HCT116 (cell line): ENCODE results near the gene KLK1. TPM values are rescaled to one million over a fixed set of nuclear protein-coding genes. Genes with fewer than 3 reads are reported as not detected.

ENCODE experiments used
- ATAC-seq: fragments of 200-7000 bp; cut with Tn5 transposase; 2 replicates; pipeline ENCODE4 v1.9.1; 2020; ENCODE audit warnings: mild to moderate bottlenecking, moderate library complexity
- BruUV-seq: library from RNA; stranded (reverse); fragments of 400-500 nt; replicated peaks from 2 replicates; lab custom pipeline; 2021; lab: Mats Ljungman, UMichigan
- CTCF ChIA-PET: fragments of 300-600 bp; sonication (Branson Sonifier 250); formaldehyde crosslinking; loops from one replicate; lab custom pipeline; 2021; ENCODE audit warnings: antibody characterized with exemption; lab: Charles Lee
- POLR2A ChIA-PET: fragments of 300-600, 350-600 bp; sonication (Branson Sonifier 250); formaldehyde crosslinking; loops from one replicate; lab custom pipeline; 2021; ENCODE audit warnings: antibody characterized with exemption; lab: Charles Lee
- RAD21 ChIA-PET, 2 experiments: fragments of 300-600 bp; sonication (Branson Sonifier 250); formaldehyde crosslinking; loops; one replicate each; lab custom pipeline; 2023; ENCODE audit warnings: low total read pairs in 2 of 2; ENCODE audit not compliant: uncharacterized antibody in 2 of 2, unreplicated experiment in 2 of 2, low non-redundant PET in 1 of 2; lab: Charles Lee
- DNase-seq: peaks from one replicate; pipeline ENCODE4 v3.0.0-alpha.2; 2010; ENCODE audit warnings: low read depth, low spot score
- H2AFZ ChIP-seq: fragments of 200-600 bp; shearing (Covaris generic), sonication (generic); 2 replicates; pipeline ENCODE4 v1.6.1; 2017; ENCODE audit warnings: low read depth, mixed run types, mixed read lengths, antibody characterized with exemption, low read length; ENCODE audit not compliant: poor library complexity, severe bottlenecking
- H3K27ac ChIP-seq: 2 replicates; pipeline ENCODE4 v1.5.1; 2012; ENCODE audit warnings: low read depth, low read length
- H3K27me3 ChIP-seq: fragments of 200-600 bp; sonication (generic); 2 replicates; pipeline ENCODE4 v1.6.1; 2016; ENCODE audit warnings: mixed run types, low read length, mixed read lengths; ENCODE audit not compliant: insufficient read depth
- H3K36me3 ChIP-seq, 2 experiments: fragments of 200-500 bp in 1 of 2; fragments of 200-600 bp in 1 of 2; sonication (Bioruptor generic) in 1 of 2; sonication (generic) in 1 of 2; 2 replicates each; pipeline versions ENCODE4 v1.5.1 to v1.6.1; 2014 to 2016; ENCODE audit warnings: low read length in 2 of 2, inconsistent platforms in 1 of 2, mixed read lengths in 1 of 2, mixed run types in 1 of 2; ENCODE audit not compliant: insufficient read depth in 2 of 2, control insufficient read depth in 1 of 2
- H3K4me1 ChIP-seq, 2 experiments: fragments of 200-600 bp in 1 of 2; sonication (generic) in 1 of 2; 2 replicates each; pipeline versions ENCODE4 v1.5.1 to v1.6.1; 2012 to 2017; ENCODE audit warnings: low read length in 2 of 2, inconsistent platforms in 1 of 2, mild to moderate bottlenecking in 1 of 2, mixed read lengths in 1 of 2, mixed run types in 1 of 2, moderate library complexity in 1 of 2; ENCODE audit not compliant: insufficient read depth in 2 of 2, control insufficient read depth in 1 of 2
- H3K4me2 ChIP-seq: fragments of 200-600 bp; sonication (generic); 2 replicates; pipeline ENCODE4 v1.6.1; 2017; ENCODE audit warnings: mixed run types, low read length, mixed read lengths
- H3K4me3 ChIP-seq, 2 experiments: fragments of 200-600 bp in 1 of 2; sonication (generic) in 1 of 2; replicated peaks in 1 of 2; 2 replicates each; pipeline ENCODE4 v1.5.1; 2011 to 2016; ENCODE audit warnings: low read length in 2 of 2, control low read depth in 1 of 2, low read depth in 1 of 2, mild to moderate bottlenecking in 1 of 2, mixed read lengths in 1 of 2, mixed run types in 1 of 2
- H3K79me2 ChIP-seq: fragments of 200-600 bp; sonication (generic); 2 replicates; pipeline ENCODE4 v1.6.1; 2017; ENCODE audit warnings: mild to moderate bottlenecking, mixed run types, low read length, moderate library complexity, mixed read lengths; ENCODE audit not compliant: insufficient read depth
- H3K9ac ChIP-seq: fragments of 200-600 bp; sonication (generic); 2 replicates; pipeline ENCODE4 v1.6.1; 2016; ENCODE audit warnings: low read length, mixed read lengths
- H3K9me2 ChIP-seq: fragments of 200-600 bp; sonication (generic), shearing (Covaris generic); 2 replicates; pipeline ENCODE4 v1.6.1; 2017; ENCODE audit warnings: mixed run types, mild to moderate bottlenecking, moderate library complexity; ENCODE audit not compliant: insufficient read depth
- H3K9me3 ChIP-seq, 2 experiments: fragments of 200-500 bp in 1 of 2; fragments of 200-600 bp in 1 of 2; sonication (Bioruptor generic) in 1 of 2; sonication (generic) in 1 of 2; 2 replicates each; pipeline ENCODE4 v1.6.1; 2014 to 2017; ENCODE audit warnings: low read length in 2 of 2, mixed read lengths in 2 of 2, inconsistent platforms in 1 of 2, low read depth in 1 of 2, mild to moderate bottlenecking in 1 of 2, mixed run types in 1 of 2, moderate library complexity in 1 of 2; ENCODE audit not compliant: control insufficient read depth in 1 of 2, insufficient read depth in 1 of 2
- H4K20me1 ChIP-seq: fragments of 200-600 bp; sonication (generic), shearing (Covaris generic); 2 replicates; pipeline ENCODE4 v1.6.1; 2017; ENCODE audit warnings: mixed run types, mild to moderate bottlenecking, moderate library complexity; ENCODE audit not compliant: insufficient read depth
- CEBPB ChIP-seq: IDR thresholded peaks from 2 replicates; pipeline ENCODE4 v1.6.1; 2012; ENCODE audit warnings: low read depth
- EGR1 ChIP-seq: IDR thresholded peaks from 2 replicates; pipeline ENCODE4 v1.6.1; 2012; ENCODE audit warnings: low read depth
- JUND ChIP-seq: IDR thresholded peaks from 2 replicates; pipeline ENCODE4 v1.6.1; 2012
- POLR2AphosphoS5 ChIP-seq: IDR thresholded peaks from 2 replicates; pipeline ENCODE4 v1.6.1; 2011; ENCODE audit warnings: mild to moderate bottlenecking, low read depth, low read length, moderate library complexity
- RAD21 ChIP-seq: IDR thresholded peaks from 2 replicates; pipeline ENCODE4 v1.6.1; 2012; ENCODE audit warnings: low read depth, mild to moderate bottlenecking
- SIN3A ChIP-seq: IDR thresholded peaks from 2 replicates; pipeline ENCODE4 v1.6.1; 2012; ENCODE audit warnings: low read depth
- TCF7L2 ChIP-seq: IDR thresholded peaks from 2 replicates; pipeline ENCODE4 v1.7.0; 2011; ENCODE audit warnings: borderline replicate concordance, inconsistent platforms; ENCODE audit not compliant: insufficient read depth, insufficient read length; ENCODE audit errors: extremely low read depth
- ZFX ChIP-seq: fragments of 450-650 bp; IDR thresholded peaks from 2 replicates; pipeline ENCODE4 v1.6.1; 2017
- intact Hi-C: fragments of 100-400 bp; cut with micrococcal nuclease; formaldehyde crosslinking; loops from 2 replicates; pipeline ENCODE4 v1.10.0; 2022
- total RNA-seq: library from RNA; stranded (reverse); gene quantifications from one replicate; pipeline ENCODE4 v1.2.1, GENCODE V29; 2021; ENCODE audit not compliant: unreplicated experiment
- TF ChIP-seq, protein P1 (sequence below): IDR thresholded peaks from 2 replicates; pipeline ENCODE4 v1.6.1; 2011; ENCODE audit warnings: mild to moderate bottlenecking, low read length, moderate library complexity; ENCODE audit not compliant: insufficient replicate concordance; ENCODE audit errors: extremely low read depth
- TF ChIP-seq, protein P2 (sequence below): IDR thresholded peaks from 2 replicates; pipeline ENCODE4 v1.6.1; 2012
- TF ChIP-seq, protein P3 (sequence below): IDR thresholded peaks from 2 replicates; pipeline ENCODE4 v1.6.1; 2012; ENCODE audit warnings: low read depth
- TF ChIP-seq, protein P4 (sequence below): IDR thresholded peaks from 2 replicates; pipeline ENCODE4 v1.6.1; 2012
- TF ChIP-seq, protein P5 (sequence below), 3 experiments: fragments of 200-600 bp in 1 of 3; sonication (generic) in 1 of 3; IDR thresholded peaks in 2 of 3; conservative IDR thresholded peaks in 1 of 3; 2 replicates each; pipeline ENCODE4 v1.5.1; 2012 to 2017; ENCODE audit warnings: low read depth in 2 of 3, low read length in 2 of 3, antibody characterized with exemption in 1 of 3, borderline replicate concordance in 1 of 3, control low read depth in 1 of 3, mild to moderate bottlenecking in 1 of 3, mixed read lengths in 1 of 3, mixed run types in 1 of 3, moderate library complexity in 1 of 3; ENCODE audit not compliant: insufficient read depth in 1 of 3

KLK1 gene
- total RNA-seq, 1 experiment from 2014 or later: 3.3 TPM

DNA sequence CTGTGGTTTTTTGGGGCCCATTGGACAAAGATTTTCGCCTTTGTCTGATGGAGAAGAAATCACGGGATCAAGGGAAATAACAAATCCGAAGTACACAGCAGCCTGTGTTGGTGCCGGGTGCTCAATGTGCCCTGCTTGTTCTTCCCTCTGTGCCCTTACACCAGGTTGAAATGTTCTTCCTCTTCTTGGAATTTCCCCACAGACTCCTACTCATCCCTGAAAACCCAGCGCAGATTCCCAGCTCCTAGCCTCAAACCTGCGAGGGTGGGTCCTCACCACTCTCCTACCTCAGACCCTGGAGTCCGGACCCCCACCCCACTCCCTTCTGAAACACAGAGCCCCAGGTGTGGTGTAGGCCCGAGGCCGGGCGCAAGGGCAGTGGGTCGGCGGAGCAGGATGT lies 38.3 kb downstream of the KLK1 start:
- no peak overlapping the region for H3K4me2 ChIP-seq
- RAD21 ChIA-PET: no interaction called here
- intact Hi-C loops: no loop called here
- H3K79me2 ChIP-seq: no peaks in the 10 kb centered on the region
- ATAC-seq (no peak), DNase-seq (no peak)
- no peak overlapping the region for H3K4me3 ChIP-seq
- peaks cover 0 to 3% of the 10 kb centered on the region in 2 experiments; a peak in 1 of 4 replicates for H3K4me1 ChIP-seq
- no peaks in the 10 kb centered on the region for H3K36me3 ChIP-seq
- H2AFZ ChIP-seq: no peak overlapping the region
- no peak overlapping the region for H3K9ac ChIP-seq
- BruUV-seq: no TSS peak
- TF ChIP-seq JUND (no peak), POLR2AphosphoS5 (no peak), EGR1 (no peak), SIN3A (no peak), RAD21 (no peak), ZFX (no peak), TCF7L2 (no peak), CEBPB (no peak)
- TF ChIP-seq, protein P1, sequence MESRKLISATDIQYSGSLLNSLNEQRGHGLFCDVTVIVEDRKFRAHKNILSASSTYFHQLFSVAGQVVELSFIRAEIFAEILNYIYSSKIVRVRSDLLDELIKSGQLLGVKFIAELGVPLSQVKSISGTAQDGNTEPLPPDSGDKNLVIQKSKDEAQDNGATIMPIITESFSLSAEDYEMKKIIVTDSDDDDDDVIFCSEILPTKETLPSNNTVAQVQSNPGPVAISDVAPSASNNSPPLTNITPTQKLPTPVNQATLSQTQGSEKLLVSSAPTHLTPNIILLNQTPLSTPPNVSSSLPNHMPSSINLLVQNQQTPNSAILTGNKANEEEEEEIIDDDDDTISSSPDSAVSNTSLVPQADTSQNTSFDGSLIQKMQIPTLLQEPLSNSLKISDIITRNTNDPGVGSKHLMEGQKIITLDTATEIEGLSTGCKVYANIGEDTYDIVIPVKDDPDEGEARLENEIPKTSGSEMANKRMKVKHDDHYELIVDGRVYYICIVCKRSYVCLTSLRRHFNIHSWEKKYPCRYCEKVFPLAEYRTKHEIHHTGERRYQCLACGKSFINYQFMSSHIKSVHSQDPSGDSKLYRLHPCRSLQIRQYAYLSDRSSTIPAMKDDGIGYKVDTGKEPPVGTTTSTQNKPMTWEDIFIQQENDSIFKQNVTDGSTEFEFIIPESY: no peak
- TF ChIP-seq, protein P2, sequence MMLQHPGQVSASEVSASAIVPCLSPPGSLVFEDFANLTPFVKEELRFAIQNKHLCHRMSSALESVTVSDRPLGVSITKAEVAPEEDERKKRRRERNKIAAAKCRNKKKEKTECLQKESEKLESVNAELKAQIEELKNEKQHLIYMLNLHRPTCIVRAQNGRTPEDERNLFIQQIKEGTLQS: no peak
- TF ChIP-seq, protein P3, sequence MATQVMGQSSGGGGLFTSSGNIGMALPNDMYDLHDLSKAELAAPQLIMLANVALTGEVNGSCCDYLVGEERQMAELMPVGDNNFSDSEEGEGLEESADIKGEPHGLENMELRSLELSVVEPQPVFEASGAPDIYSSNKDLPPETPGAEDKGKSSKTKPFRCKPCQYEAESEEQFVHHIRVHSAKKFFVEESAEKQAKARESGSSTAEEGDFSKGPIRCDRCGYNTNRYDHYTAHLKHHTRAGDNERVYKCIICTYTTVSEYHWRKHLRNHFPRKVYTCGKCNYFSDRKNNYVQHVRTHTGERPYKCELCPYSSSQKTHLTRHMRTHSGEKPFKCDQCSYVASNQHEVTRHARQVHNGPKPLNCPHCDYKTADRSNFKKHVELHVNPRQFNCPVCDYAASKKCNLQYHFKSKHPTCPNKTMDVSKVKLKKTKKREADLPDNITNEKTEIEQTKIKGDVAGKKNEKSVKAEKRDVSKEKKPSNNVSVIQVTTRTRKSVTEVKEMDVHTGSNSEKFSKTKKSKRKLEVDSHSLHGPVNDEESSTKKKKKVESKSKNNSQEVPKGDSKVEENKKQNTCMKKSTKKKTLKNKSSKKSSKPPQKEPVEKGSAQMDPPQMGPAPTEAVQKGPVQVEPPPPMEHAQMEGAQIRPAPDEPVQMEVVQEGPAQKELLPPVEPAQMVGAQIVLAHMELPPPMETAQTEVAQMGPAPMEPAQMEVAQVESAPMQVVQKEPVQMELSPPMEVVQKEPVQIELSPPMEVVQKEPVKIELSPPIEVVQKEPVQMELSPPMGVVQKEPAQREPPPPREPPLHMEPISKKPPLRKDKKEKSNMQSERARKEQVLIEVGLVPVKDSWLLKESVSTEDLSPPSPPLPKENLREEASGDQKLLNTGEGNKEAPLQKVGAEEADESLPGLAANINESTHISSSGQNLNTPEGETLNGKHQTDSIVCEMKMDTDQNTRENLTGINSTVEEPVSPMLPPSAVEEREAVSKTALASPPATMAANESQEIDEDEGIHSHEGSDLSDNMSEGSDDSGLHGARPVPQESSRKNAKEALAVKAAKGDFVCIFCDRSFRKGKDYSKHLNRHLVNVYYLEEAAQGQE: no peak
- TF ChIP-seq, protein P4, sequence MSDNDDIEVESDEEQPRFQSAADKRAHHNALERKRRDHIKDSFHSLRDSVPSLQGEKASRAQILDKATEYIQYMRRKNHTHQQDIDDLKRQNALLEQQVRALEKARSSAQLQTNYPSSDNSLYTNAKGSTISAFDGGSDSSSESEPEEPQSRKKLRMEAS: no peak
- TF ChIP-seq, protein P5, sequence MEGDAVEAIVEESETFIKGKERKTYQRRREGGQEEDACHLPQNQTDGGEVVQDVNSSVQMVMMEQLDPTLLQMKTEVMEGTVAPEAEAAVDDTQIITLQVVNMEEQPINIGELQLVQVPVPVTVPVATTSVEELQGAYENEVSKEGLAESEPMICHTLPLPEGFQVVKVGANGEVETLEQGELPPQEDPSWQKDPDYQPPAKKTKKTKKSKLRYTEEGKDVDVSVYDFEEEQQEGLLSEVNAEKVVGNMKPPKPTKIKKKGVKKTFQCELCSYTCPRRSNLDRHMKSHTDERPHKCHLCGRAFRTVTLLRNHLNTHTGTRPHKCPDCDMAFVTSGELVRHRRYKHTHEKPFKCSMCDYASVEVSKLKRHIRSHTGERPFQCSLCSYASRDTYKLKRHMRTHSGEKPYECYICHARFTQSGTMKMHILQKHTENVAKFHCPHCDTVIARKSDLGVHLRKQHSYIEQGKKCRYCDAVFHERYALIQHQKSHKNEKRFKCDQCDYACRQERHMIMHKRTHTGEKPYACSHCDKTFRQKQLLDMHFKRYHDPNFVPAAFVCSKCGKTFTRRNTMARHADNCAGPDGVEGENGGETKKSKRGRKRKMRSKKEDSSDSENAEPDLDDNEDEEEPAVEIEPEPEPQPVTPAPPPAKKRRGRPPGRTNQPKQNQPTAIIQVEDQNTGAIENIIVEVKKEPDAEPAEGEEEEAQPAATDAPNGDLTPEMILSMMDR (IDR thresholded peaks at IDR 0.05 in 2 of 3, conservative IDR thresholded peaks at IDR 0.05 in 1 of 3; ENCODE audit: borderline replicate concordance in 1 of 3, insufficient read depth in 1 of 3, low read depth in 2 of 3, low read length in 2 of 3): no peak
- no peaks in the 10 kb centered on the region for H3K9me3 ChIP-seq
- H4K20me1 ChIP-seq: no peaks in the 10 kb centered on the region
- H3K27ac ChIP-seq: no peak overlapping the region
- POLR2A ChIA-PET: interaction anchor here (0.6 kb wide), 1 partner anchor 60 kb away, joined by 3 read pairs; no protein-coding TSS in a partner anchor
- H3K9me2 ChIP-seq: no peaks in the 10 kb centered on the region
- H3K27me3 ChIP-seq: no peaks in the 10 kb centered on the region
- CTCF ChIA-PET: interaction anchor here (0.7 to 3.6 kb wide), 3 partner anchors 61 to 311 kb away, joined by 3 to 13 read pairs (median 3); no protein-coding TSS in a partner anchor
